Parathyroid adenoma (tissue), 2 donors: Measurements from ENCODE around the gene SLC8B1.

Experiments used
- H2AFZ ChIP-seq: fragments of 300-600 bp; sonication (generic); one replicate; pipeline ENCODE4 v1.7.0; 2017; ENCODE audit warnings: antibody characterized with exemption, mild to moderate bottlenecking
- H3K27ac ChIP-seq: fragments of 300-600 bp; sonication (generic); one replicate; pipeline ENCODE4 v1.7.0; 2017
- H3K27me3 ChIP-seq: fragments of 300-600 bp; sonication (generic); one replicate; pipeline ENCODE4 v1.7.0; 2017; ENCODE audit warnings: low read length; ENCODE audit not compliant: control insufficient read depth, insufficient read depth
- H3K36me3 ChIP-seq: fragments of 300-600 bp; sonication (generic); one replicate; pipeline ENCODE4 v1.7.0; 2017; ENCODE audit warnings: low read length; ENCODE audit not compliant: control insufficient read depth, insufficient read depth
- H3K4me1 ChIP-seq: fragments of 300-600 bp; sonication (generic); one replicate; pipeline ENCODE4 v1.7.0; 2017; ENCODE audit warnings: control low read depth
- H3K4me2 ChIP-seq: fragments of 300-600 bp; sonication (generic); one replicate; pipeline ENCODE4 v1.7.0; 2017; ENCODE audit warnings: low read length
- H3K4me3 ChIP-seq: fragments of 300-600 bp; sonication (generic); one replicate; pipeline ENCODE4 v1.7.0; 2017; ENCODE audit warnings: low read depth, low read length
- H3K79me2 ChIP-seq: fragments of 300-600 bp; sonication (generic); one replicate; pipeline ENCODE4 v1.7.0; 2017; ENCODE audit warnings: control low read depth
- H3K9ac ChIP-seq: fragments of 300-600 bp; sonication (generic); one replicate; pipeline ENCODE4 v1.7.0; 2017; ENCODE audit warnings: mild to moderate bottlenecking
- H3K9me3 ChIP-seq: fragments of 300-600 bp; sonication (generic); one replicate; pipeline ENCODE4 v1.7.0; 2017; ENCODE audit warnings: low read length; ENCODE audit not compliant: control insufficient read depth
- CTCF ChIP-seq: fragments of 300-600 bp; sonication (generic); IDR thresholded peaks from one replicate; pipeline ENCODE4 v1.7.0; 2017; ENCODE audit warnings: antibody characterized with exemption, mild to moderate bottlenecking
- donor health status: primary hyperparathyroidism.

Gene SLC8B1

DNA sequence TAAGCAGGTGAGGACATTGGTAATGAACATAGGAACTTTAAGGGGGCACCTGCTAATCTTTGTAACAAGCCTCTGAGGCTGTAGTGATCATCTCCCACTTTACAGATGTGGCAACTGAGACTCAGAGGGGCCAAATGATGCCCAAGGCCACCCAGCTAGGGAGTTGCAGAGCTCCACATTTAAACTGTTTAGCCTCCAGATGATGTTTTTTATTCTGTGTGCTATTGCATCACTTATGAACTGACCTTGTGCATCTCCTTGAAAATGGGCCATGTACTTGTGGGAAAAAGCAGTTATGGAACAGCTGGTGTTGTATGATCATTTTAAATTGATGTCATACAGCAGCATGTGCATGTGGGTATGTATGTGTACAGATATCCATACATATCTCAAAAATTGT is 72.2 kb downstream of the SLC8B1 start:
- Histone ChIP-seq H3K36me3 (no peaks in the 10 kb centered on the region), H3K27ac (peak overlapping the region; percentile 56), H3K4me1 (peaks cover 19% of the 10 kb centered on the region), H3K9me3 (no peaks in the 10 kb centered on the region), H2AFZ (no peak overlapping the region), H3K79me2 (peaks cover 5% of the 10 kb centered on the region), H3K9ac (no peak overlapping the region), H3K27me3 (no peaks in the 10 kb centered on the region), H3K4me2 (no peak overlapping the region), H3K4me3 (no peak overlapping the region)
- TF ChIP-seq CTCF, result no peak

- peak overlapping the region; percentile 56 for H3K27ac ChIP-seq
- H3K27me3 ChIP-seq, result no peaks in the 10 kb centered on the region
- no peaks in the 10 kb centered on the region for H3K9me3 ChIP-seq
- peaks cover 5% of the 10 kb centered on the region for H3K79me2 ChIP-seq
- H3K36me3 ChIP-seq, result no peaks in the 10 kb centered on the region
- no peak overlapping the region for H2AFZ ChIP-seq
- no peak overlapping the region for H3K9ac ChIP-seq
- peaks cover 19% of the 10 kb centered on the region for H3K4me1 ChIP-seq
- peak overlapping the region; percentile 23 for H3K4me2 ChIP-seq
- TF ChIP-seq CTCF, result no peak
- H3K4me3 ChIP-seq, result no peak overlapping the region
These were observed 73.0 kb downstream of the SLC8B1 start for GRCh38 chr12:113261847-113262470.

GRCh38 chr12:113260636-113261300 is 74.1 kb downstream of the SLC8B1 start:
- H3K27me3 ChIP-seq, result no peaks in the 10 kb centered on the region
- no peak overlapping the region for H2AFZ ChIP-seq
- peaks cover 10% of the 10 kb centered on the region for H3K79me2 ChIP-seq
- H3K4me1 ChIP-seq, result peaks cover 19% of the 10 kb centered on the region
- TF ChIP-seq CTCF, result no peak
- H3K36me3 ChIP-seq, result no peaks in the 10 kb centered on the region
- H3K27ac ChIP-seq, result no peak overlapping the region
- H3K4me2 ChIP-seq, result no peak overlapping the region
- no peaks in the 10 kb centered on the region for H3K9me3 ChIP-seq
- no peak overlapping the region for H3K4me3 ChIP-seq
- H3K9ac ChIP-seq, result no peak overlapping the region

GRCh38 chr12:113260127-113260526 is 74.8 kb downstream of the SLC8B1 start:
- Histone ChIP-seq H3K27me3 (no peaks in the 10 kb centered on the region), H3K27ac (no peak overlapping the region), H2AFZ (no peak overlapping the region), H3K4me1 (peaks cover 19% of the 10 kb centered on the region), H3K79me2 (peaks cover 8% of the 10 kb centered on the region), H3K36me3 (no peaks in the 10 kb centered on the region), H3K4me2 (no peak overlapping the region), H3K9ac (no peak overlapping the region), H3K4me3 (no peak overlapping the region), H3K9me3 (no peaks in the 10 kb centered on the region)
- no peak for TF ChIP-seq CTCF

- H3K27me3 ChIP-seq, result no peaks in the 10 kb centered on the region
- H3K4me1 ChIP-seq, result peaks cover 16% of the 10 kb centered on the region
- no peak overlapping the region for H2AFZ ChIP-seq
- no peak overlapping the region for H3K4me2 ChIP-seq
- no peak overlapping the region for H3K27ac ChIP-seq
- H3K4me3 ChIP-seq, result no peak overlapping the region
- peaks cover 8% of the 10 kb centered on the region for H3K79me2 ChIP-seq
- TF ChIP-seq CTCF, result no peak
- H3K36me3 ChIP-seq, result no peaks in the 10 kb centered on the region
- H3K9ac ChIP-seq, result no peak overlapping the region
- no peaks in the 10 kb centered on the region for H3K9me3 ChIP-seq
These were observed 77.3 kb downstream of the SLC8B1 start for GRCh38 chr12:113257564-113257963.
